ENCODE results near the gene GPC1. TPM values are rescaled to one million over a fixed set of nuclear protein-coding genes. Genes with fewer than 3 reads are reported as not detected.

GPC1 gene
- total and polyA plus RNA-seq, 2 donors (not counting 1 experiment from before 2014, with no cell fraction given), result 1.2 to 3.3 TPM

- no peaks in the 10 kb centered on the region for H3K27me3 ChIP-seq (replicated peaks in 1 of 4; ENCODE audit: control extremely low read depth in 1 of 4, control insufficient read depth in 3 of 4, insufficient read depth in 4 of 4, low read length in 3 of 4)
- intact Hi-C loops (cut with micrococcal nuclease), result no loop called here
- ATAC-seq (ENCODE audit: low read depth) (no peak), DNase-seq (no peak)
- Mint-ChIP-seq H3K27ac (no peak overlapping the region), H3K27me3 (peaks cover 14% of the 10 kb centered on the region), H3K4me1 (no peaks in the 10 kb centered on the region), H3K4me3 (no peak overlapping the region), H3K9me3 (ENCODE audit: insufficient read depth) (no peaks in the 10 kb centered on the region)
- no peak overlapping the region for H3K4me2 ChIP-seq (replicated peaks; ENCODE audit: low read depth, low read length, poor library complexity, severe bottlenecking)
- no peaks in the 10 kb centered on the region for H3K9me3 ChIP-seq (ENCODE audit: control extremely low read depth in 1 of 3, control insufficient read depth in 2 of 3, insufficient read depth in 1 of 3, low read length in 2 of 3)
- H3K36me3 ChIP-seq (replicated peaks in 1 of 2; ENCODE audit: control extremely low read depth in 1 of 2, control insufficient read depth in 1 of 2, extremely low read depth in 1 of 2, insufficient read depth in 2 of 2, low read length in 1 of 2), result no peaks in the 10 kb centered on the region
- H2AFZ ChIP-seq (ENCODE audit: insufficient read depth, low read depth, low read length, poor library complexity, severe bottlenecking), result no peak overlapping the region
- H3K79me2 ChIP-seq (ENCODE audit: control insufficient read depth, insufficient read depth, low read length), result no peaks in the 10 kb centered on the region
- no peak overlapping the region for H3K4me3 ChIP-seq (ENCODE audit: control extremely low read depth in 1 of 5, extremely low read depth in 1 of 5, insufficient read depth in 1 of 5, low read depth in 2 of 5, low read length in 4 of 5)
- 86% methylated on average over 4 of the region's 9 CpGs for WGBS (ENCODE audit: insufficient coverage)
- no peaks in the 10 kb centered on the region for H4K20me1 ChIP-seq (ENCODE audit: control insufficient read depth, insufficient read depth, low read length, poor library complexity, severe bottlenecking)
- ChIA-PET POLR2A (no interaction called here), CTCF (no interaction called here)
- TF ChIP-seq EZH2 (IDR thresholded peaks at IDR 0.05; ENCODE audit: borderline replicate concordance, insufficient read depth, low read depth, low read length, poor library complexity, severe bottlenecking) (no peak), CTCF (IDR thresholded peaks at IDR 0.05) (no peak)
- no peaks in the 10 kb centered on the region for H3K4me1 ChIP-seq (ENCODE audit: control insufficient read depth in 2 of 2, insufficient read depth in 2 of 2, low read length in 2 of 2)
- no peak overlapping the region for H3K27ac ChIP-seq (ENCODE audit: low read length in 2 of 2)
- H3K9ac ChIP-seq (ENCODE audit: low read length), result no peak overlapping the region
Measured at GRCh38 chr2:240407090-240407489, 28.4 kb upstream of the GPC1 start.

GRCh38 chr2:240410004-240410403 lies 25.5 kb upstream of the GPC1 start:
- no peaks in the 10 kb centered on the region for H3K79me2 ChIP-seq (ENCODE audit: control insufficient read depth, insufficient read depth, low read length)
- no peak overlapping the region for H2AFZ ChIP-seq (ENCODE audit: insufficient read depth, low read depth, low read length, poor library complexity, severe bottlenecking)
- no peak overlapping the region for H3K27ac ChIP-seq (ENCODE audit: low read length in 2 of 2)
- intact Hi-C loops (cut with micrococcal nuclease), result no loop called here
- H3K9ac ChIP-seq (ENCODE audit: low read length), result no peak overlapping the region
- ChIA-PET POLR2A (no interaction called here), CTCF (no interaction called here)
- no peak overlapping the region for H3K4me3 ChIP-seq (ENCODE audit: control extremely low read depth in 1 of 5, extremely low read depth in 1 of 5, insufficient read depth in 1 of 5, low read depth in 2 of 5, low read length in 4 of 5)
- no peak for ATAC-seq (ENCODE audit: low read depth)
- H3K36me3 ChIP-seq (replicated peaks in 1 of 2; ENCODE audit: control extremely low read depth in 1 of 2, control insufficient read depth in 1 of 2, extremely low read depth in 1 of 2, insufficient read depth in 2 of 2, low read length in 1 of 2), result no peaks in the 10 kb centered on the region
- TF ChIP-seq EZH2 (IDR thresholded peaks at IDR 0.05; ENCODE audit: borderline replicate concordance, insufficient read depth, low read depth, low read length, poor library complexity, severe bottlenecking) (no peak), CTCF (IDR thresholded peaks at IDR 0.05) (no peak)
- WGBS (ENCODE audit: insufficient coverage), result 93% methylated on average over 4 of the region's 8 CpGs
- no peak overlapping the region for H3K4me2 ChIP-seq (replicated peaks; ENCODE audit: low read depth, low read length, poor library complexity, severe bottlenecking)
- H3K4me3 Mint-ChIP-seq, result no peak overlapping the region
- H3K27me3 Mint-ChIP-seq, result peaks cover 14% of the 10 kb centered on the region
- no peaks in the 10 kb centered on the region for H3K4me1 Mint-ChIP-seq
- no peak overlapping the region for H3K27ac Mint-ChIP-seq
- no peaks in the 10 kb centered on the region for H3K4me1 ChIP-seq (ENCODE audit: control insufficient read depth in 2 of 2, insufficient read depth in 2 of 2, low read length in 2 of 2)
- DNase-seq, result no peak
- H3K27me3 ChIP-seq (replicated peaks in 1 of 4; ENCODE audit: control extremely low read depth in 1 of 4, control insufficient read depth in 3 of 4, insufficient read depth in 4 of 4, low read length in 3 of 4), result no peaks in the 10 kb centered on the region
- H3K9me3 ChIP-seq (ENCODE audit: control extremely low read depth in 1 of 3, control insufficient read depth in 2 of 3, insufficient read depth in 1 of 3, low read length in 2 of 3), result no peaks in the 10 kb centered on the region
- H4K20me1 ChIP-seq (ENCODE audit: control insufficient read depth, insufficient read depth, low read length, poor library complexity, severe bottlenecking), result no peaks in the 10 kb centered on the region
- H3K9me3 Mint-ChIP-seq (ENCODE audit: insufficient read depth), result no peaks in the 10 kb centered on the region
